Measurements from ENCODE around the gene ROS1.

ROS1 gene

GRCh38 chr6:117304446-117304845 lies 121.3 kb downstream of the ROS1 start:
- Histone ChIP-seq H3K9me3 (ENCODE audit: insufficient read depth, low read depth, low read length) (no peaks in the 10 kb centered on the region), H3K27me3 (ENCODE audit: insufficient read depth, low read length) (no peaks in the 10 kb centered on the region), H3K4me1 (ENCODE audit: insufficient read depth, low read length) (no peaks in the 10 kb centered on the region), H3K4me3 (ENCODE audit: low read length) (no peak overlapping the region), H3K9ac (ENCODE audit: low read depth, low read length) (no peak overlapping the region), H3K27ac (ENCODE audit: low read length) (no peak overlapping the region), H3K36me3 (ENCODE audit: insufficient read depth, low read depth, low read length) (no peaks in the 10 kb centered on the region)

- no peaks in the 10 kb centered on the region for H3K36me3 ChIP-seq (ENCODE audit: insufficient read depth, low read depth, low read length)
- H3K27ac ChIP-seq (ENCODE audit: low read length), result no peak overlapping the region
- H3K9me3 ChIP-seq (ENCODE audit: insufficient read depth, low read depth, low read length), result no peaks in the 10 kb centered on the region
These were observed 122.4 kb downstream of the ROS1 start for GRCh38 chr6:117303323-117303722.

GRCh38 chr6:117298941-117299340 lies 126.8 kb downstream of the ROS1 start:
- Histone ChIP-seq H3K36me3 (ENCODE audit: insufficient read depth, low read depth, low read length) (no peaks in the 10 kb centered on the region), H3K9ac (ENCODE audit: low read depth, low read length) (no peak overlapping the region), H3K4me1 (ENCODE audit: insufficient read depth, low read length) (no peaks in the 10 kb centered on the region), H3K9me3 (ENCODE audit: insufficient read depth, low read depth, low read length) (no peaks in the 10 kb centered on the region), H3K27ac (ENCODE audit: low read length) (no peak overlapping the region), H3K4me3 (ENCODE audit: low read length) (no peak overlapping the region), H3K27me3 (ENCODE audit: insufficient read depth, low read length) (no peaks in the 10 kb centered on the region)

More at GRCh38 chr6:117303323-117303722, 122.4 kb downstream of the ROS1 start:
- H3K4me3 ChIP-seq (ENCODE audit: low read length), result no peak overlapping the region
- H3K27me3 ChIP-seq (ENCODE audit: insufficient read depth, low read length), result no peaks in the 10 kb centered on the region
- no peak overlapping the region for H3K9ac ChIP-seq (ENCODE audit: low read depth, low read length)
- H3K4me1 ChIP-seq (ENCODE audit: insufficient read depth, low read length), result no peaks in the 10 kb centered on the region

- H3K27ac ChIP-seq (ENCODE audit: low read length), result no peak overlapping the region
- H3K9me3 ChIP-seq (ENCODE audit: insufficient read depth, low read depth, low read length), result no peaks in the 10 kb centered on the region
- no peak overlapping the region for H3K9ac ChIP-seq (ENCODE audit: low read depth, low read length)
- no peaks in the 10 kb centered on the region for H3K36me3 ChIP-seq (ENCODE audit: insufficient read depth, low read depth, low read length)
- H3K4me3 ChIP-seq (ENCODE audit: low read length), result no peak overlapping the region
- H3K27me3 ChIP-seq (ENCODE audit: insufficient read depth, low read length), result no peaks in the 10 kb centered on the region
- H3K4me1 ChIP-seq (ENCODE audit: insufficient read depth, low read length), result no peaks in the 10 kb centered on the region
These were observed 135.4 kb downstream of the ROS1 start for GRCh38 chr6:117290173-117290846.

GRCh38 chr6:117288083-117288715 lies 137.5 kb downstream of the ROS1 start:
- Histone ChIP-seq H3K27ac (ENCODE audit: low read length) (no peak overlapping the region), H3K4me3 (ENCODE audit: low read length) (no peak overlapping the region), H3K27me3 (ENCODE audit: insufficient read depth, low read length) (no peaks in the 10 kb centered on the region), H3K4me1 (ENCODE audit: insufficient read depth, low read length) (no peaks in the 10 kb centered on the region), H3K36me3 (ENCODE audit: insufficient read depth, low read depth, low read length) (no peaks in the 10 kb centered on the region), H3K9ac (ENCODE audit: low read depth, low read length) (no peak overlapping the region), H3K9me3 (ENCODE audit: insufficient read depth, low read depth, low read length) (no peaks in the 10 kb centered on the region)

- no peaks in the 10 kb centered on the region for H3K36me3 ChIP-seq (ENCODE audit: insufficient read depth, low read depth, low read length)
- no peaks in the 10 kb centered on the region; the same call in 1 of the 2 replicates for H3K4me1 ChIP-seq (ENCODE audit: insufficient read depth, low read length)
- H3K4me3 ChIP-seq (ENCODE audit: low read length), result no peak overlapping the region
- peaks cover 3% of the 10 kb centered on the region; the same call in 1 of the 2 replicates for H3K27me3 ChIP-seq (ENCODE audit: insufficient read depth, low read length)
- H3K9me3 ChIP-seq (ENCODE audit: insufficient read depth, low read depth, low read length), result no peaks in the 10 kb centered on the region
- H3K9ac ChIP-seq (ENCODE audit: low read depth, low read length), result no peak overlapping the region
- H3K27ac ChIP-seq (ENCODE audit: low read length), result no peak overlapping the region
These were observed 144.8 kb downstream of the ROS1 start for GRCh38 chr6:117280922-117281321.

GRCh38 chr6:117276778-117277316 lies 148.9 kb downstream of the ROS1 start:
- Histone ChIP-seq H3K36me3 (ENCODE audit: insufficient read depth, low read depth, low read length) (no peaks in the 10 kb centered on the region), H3K4me1 (ENCODE audit: insufficient read depth, low read length) (no peaks in the 10 kb centered on the region; the same call in 1 of the 2 replicates), H3K27me3 (ENCODE audit: insufficient read depth, low read length) (peaks cover 44% of the 10 kb centered on the region), H3K27ac (ENCODE audit: low read length) (no peak overlapping the region), H3K9me3 (ENCODE audit: insufficient read depth, low read depth, low read length) (no peaks in the 10 kb centered on the region), H3K9ac (ENCODE audit: low read depth, low read length) (no peak overlapping the region), H3K4me3 (ENCODE audit: low read length) (no peak overlapping the region)

GRCh38 chr6:117275711-117276110 lies 150.0 kb downstream of the ROS1 start:
- Histone ChIP-seq H3K27ac (ENCODE audit: low read length) (no peak overlapping the region), H3K27me3 (ENCODE audit: insufficient read depth, low read length) (peaks cover 55% of the 10 kb centered on the region)

GRCh38 chr6:117275205-117275604 lies 150.5 kb downstream of the ROS1 start:
- H3K27me3 ChIP-seq (ENCODE audit: insufficient read depth, low read length), result peaks cover 60% of the 10 kb centered on the region
- H3K27ac ChIP-seq (ENCODE audit: low read length), result no peak overlapping the region
- H3K4me3 ChIP-seq (ENCODE audit: low read length), result no peak overlapping the region
- H3K36me3 ChIP-seq (ENCODE audit: insufficient read depth, low read depth, low read length), result no peaks in the 10 kb centered on the region
- H3K9me3 ChIP-seq (ENCODE audit: insufficient read depth, low read depth, low read length), result no peaks in the 10 kb centered on the region
- no peak overlapping the region for H3K9ac ChIP-seq (ENCODE audit: low read depth, low read length)
- H3K4me1 ChIP-seq (ENCODE audit: insufficient read depth, low read length), result no peaks in the 10 kb centered on the region; the same call in 1 of the 2 replicates

More at GRCh38 chr6:117275711-117276110, 150.0 kb downstream of the ROS1 start:
- Histone ChIP-seq H3K9ac (ENCODE audit: low read depth, low read length) (no peak overlapping the region), H3K4me3 (ENCODE audit: low read length) (no peak overlapping the region), H3K9me3 (ENCODE audit: insufficient read depth, low read depth, low read length) (no peaks in the 10 kb centered on the region), H3K4me1 (ENCODE audit: insufficient read depth, low read length) (no peaks in the 10 kb centered on the region; the same call in 1 of the 2 replicates), H3K36me3 (ENCODE audit: insufficient read depth, low read depth, low read length) (no peaks in the 10 kb centered on the region)

GRCh38 chr6:117272891-117273290 lies 152.9 kb downstream of the ROS1 start:
- no peaks in the 10 kb centered on the region for H3K36me3 ChIP-seq (ENCODE audit: insufficient read depth, low read depth, low read length)
- H3K4me3 ChIP-seq (ENCODE audit: low read length), result no peak overlapping the region
- no peaks in the 10 kb centered on the region for H3K4me1 ChIP-seq (ENCODE audit: insufficient read depth, low read length)
- H3K27me3 ChIP-seq (ENCODE audit: insufficient read depth, low read length), result peaks cover 83% of the 10 kb centered on the region
- no peak overlapping the region for H3K9ac ChIP-seq (ENCODE audit: low read depth, low read length)
- H3K9me3 ChIP-seq (ENCODE audit: insufficient read depth, low read depth, low read length), result no peaks in the 10 kb centered on the region
- no peak overlapping the region for H3K27ac ChIP-seq (ENCODE audit: low read length)

GRCh38 chr6:117272032-117272866 lies 153.5 kb downstream of the ROS1 start:
- Histone ChIP-seq H3K9ac (ENCODE audit: low read depth, low read length) (no peak overlapping the region), H3K36me3 (ENCODE audit: insufficient read depth, low read depth, low read length) (no peaks in the 10 kb centered on the region), H3K9me3 (ENCODE audit: insufficient read depth, low read depth, low read length) (no peaks in the 10 kb centered on the region; the same call in 1 of the 2 replicates), H3K4me3 (ENCODE audit: low read length) (peak overlapping the region; percentile 15; the same call in 1 of the 2 replicates), H3K27ac (ENCODE audit: low read length) (no peak overlapping the region), H3K27me3 (ENCODE audit: insufficient read depth, low read length) (peaks cover 90% of the 10 kb centered on the region), H3K4me1 (ENCODE audit: insufficient read depth, low read length) (no peaks in the 10 kb centered on the region)
